ENCODE measurements around the gene ZSCAN22. TPM values are rescaled to one million over a fixed set of nuclear protein-coding genes. Genes with fewer than 3 reads are reported as not detected.
A peak's percentile ranks its signal among the peaks of the same experiment; 100 is the strongest.

The ZSCAN22 gene
- total and polyA plus RNA-seq, 2 donors (not counting 3 experiments of a cell fraction or from before 2014, with no cell fraction given), result 3.6 to 3.7 TPM

- DNase-seq (ENCODE audit: low read depth, low spot score), result peak; percentile 99
- Histone ChIP-seq H3K9me3 (replicated peaks; ENCODE audit: control insufficient read depth, insufficient read depth, low read length) (no peaks in the 10 kb centered on the region), H3K36me3 (ENCODE audit: control insufficient read depth in 2 of 2, extremely low read depth in 1 of 2, insufficient read depth in 2 of 2, low read length in 2 of 2) (no peaks in the 10 kb centered on the region), H3K9ac (replicated peaks; ENCODE audit: extremely low read depth, insufficient read depth, low read length) (peak within 1 kb of the TSS; percentile 89), H3K27me3 (ENCODE audit: control insufficient read depth in 2 of 2, insufficient read depth in 2 of 2, low read length in 2 of 2) (no peaks in the 10 kb centered on the region), H3K9me1 (replicated peaks; ENCODE audit: control insufficient read depth, extremely low read depth, insufficient read depth, low read length) (no peaks in the 10 kb centered on the region), H3K27ac (ENCODE audit: insufficient read depth, low read depth, low read length) (peak within 1 kb of the TSS; percentile 76), H3K4me2 (ENCODE audit: insufficient read depth, low read length) (peak within 1 kb of the TSS; percentile 65), H2AFZ (ENCODE audit: low read depth, low read length) (peak within 1 kb of the TSS; percentile 80), H3K4me3 (replicated peaks in 1 of 3; ENCODE audit: insufficient read depth in 1 of 3, low read depth in 1 of 3, low read length in 3 of 3) (peak within 1 kb of the TSS; percentile 67 to 72 (median 70)), H3K4me1 (ENCODE audit: control insufficient read depth, extremely low read depth, insufficient read depth, low read length) (peaks cover 8% of the 10 kb centered on the region), H4K20me1 (replicated peaks; ENCODE audit: control insufficient read depth, extremely low read depth, insufficient read depth, low read length) (no peaks in the 10 kb centered on the region), H3K79me2 (ENCODE audit: control insufficient read depth, insufficient read depth, low read length) (peaks cover 26% of the 10 kb centered on the region)
- dilution Hi-C loops (cut with MboI; ENCODE audit: extremely low pct_ligation_motif_present, low sequenced_read_pairs) (no loop called here), intact Hi-C loops (cut with micrococcal nuclease) (loop anchor here (1.0 to 2.0 kb wide), 6 partner anchors 27 to 295 kb away; partner anchors contain the start of genes ERVK3-1, MZF1, ZNF497 and ZNF544)
- ChIA-PET POLR2A (interaction anchor here (1.0 kb wide), 1 partner anchor 26 kb away, joined by 3 read pairs; the partner anchor contains the start of gene ERVK3-1), CTCF (interaction anchor here (0.6 to 1.0 kb wide), 2 partner anchors 60 to 236 kb away, joined by 3 read pairs; no protein-coding TSS in a partner anchor)
- TF ChIP-seq MYC (IDR thresholded peaks at IDR 0.05; ENCODE audit: low read depth, low read length) (peak; percentile 11), GATA2 (IDR thresholded peaks at IDR 0.05; ENCODE audit: insufficient read depth, insufficient read length, low read depth, low read length) (no peak), POLR2A (IDR thresholded peaks at IDR 0.05; ENCODE audit: low read depth, low read length) (peak; percentile 68), JUN (IDR thresholded peaks at IDR 0.05; ENCODE audit: borderline replicate concordance, insufficient read depth, insufficient read length, low read depth) (no peak), FOS (IDR thresholded peaks at IDR 0.05; ENCODE audit: borderline replicate concordance, insufficient read depth, low read length) (no peak), EZH2 (IDR thresholded peaks at IDR 0.05; ENCODE audit: borderline replicate concordance, low read depth, low read length, severe bottlenecking) (no peak), POLR2AphosphoS5 (IDR thresholded peaks at IDR 0.05; ENCODE audit: insufficient read depth, low read depth, low read length) (peak; percentile 81)
- TF ChIP-seq, protein P1, sequence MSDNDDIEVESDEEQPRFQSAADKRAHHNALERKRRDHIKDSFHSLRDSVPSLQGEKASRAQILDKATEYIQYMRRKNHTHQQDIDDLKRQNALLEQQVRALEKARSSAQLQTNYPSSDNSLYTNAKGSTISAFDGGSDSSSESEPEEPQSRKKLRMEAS (IDR thresholded peaks at IDR 0.05; ENCODE audit: insufficient read depth, insufficient read length), result no peak
- TF ChIP-seq, protein P2, sequence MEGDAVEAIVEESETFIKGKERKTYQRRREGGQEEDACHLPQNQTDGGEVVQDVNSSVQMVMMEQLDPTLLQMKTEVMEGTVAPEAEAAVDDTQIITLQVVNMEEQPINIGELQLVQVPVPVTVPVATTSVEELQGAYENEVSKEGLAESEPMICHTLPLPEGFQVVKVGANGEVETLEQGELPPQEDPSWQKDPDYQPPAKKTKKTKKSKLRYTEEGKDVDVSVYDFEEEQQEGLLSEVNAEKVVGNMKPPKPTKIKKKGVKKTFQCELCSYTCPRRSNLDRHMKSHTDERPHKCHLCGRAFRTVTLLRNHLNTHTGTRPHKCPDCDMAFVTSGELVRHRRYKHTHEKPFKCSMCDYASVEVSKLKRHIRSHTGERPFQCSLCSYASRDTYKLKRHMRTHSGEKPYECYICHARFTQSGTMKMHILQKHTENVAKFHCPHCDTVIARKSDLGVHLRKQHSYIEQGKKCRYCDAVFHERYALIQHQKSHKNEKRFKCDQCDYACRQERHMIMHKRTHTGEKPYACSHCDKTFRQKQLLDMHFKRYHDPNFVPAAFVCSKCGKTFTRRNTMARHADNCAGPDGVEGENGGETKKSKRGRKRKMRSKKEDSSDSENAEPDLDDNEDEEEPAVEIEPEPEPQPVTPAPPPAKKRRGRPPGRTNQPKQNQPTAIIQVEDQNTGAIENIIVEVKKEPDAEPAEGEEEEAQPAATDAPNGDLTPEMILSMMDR (IDR thresholded peaks at IDR 0.05; ENCODE audit: extremely low read depth in 1 of 2, insufficient read depth in 1 of 2, low read depth in 1 of 2, low read length in 2 of 2), result peak in 1 of 2 donors; percentile 22
- peak; percentile 98 for FAIRE-seq
- BruUV-seq (replicated peaks), result no TSS peak
Measured at GRCh38 chr19:58278541-58279041, 48.2 kb upstream of the ZSCAN22 start, which contains the start of gene ZNF8. ZNF8 (plus strand) TSS chr19:58278955; CDS start chr19:58279082, 127 bp downstream.
